HepG2 (cell line): Measurements from ENCODE around the gene REEP3. TPM values are rescaled to one million over a fixed set of nuclear protein-coding genes. Genes with fewer than 3 reads are reported as not detected.

Experiments
- IKZF5 ChIP-seq: IDR thresholded peaks from 2 replicates; pipeline ENCODE4 v1.6.1; 2018; ENCODE audit warnings: missing genetic modification reagents, mild to moderate bottlenecking, missing compliant biosample characterization
- LBX2 ChIP-seq: sonication (generic); formaldehyde crosslinking; IDR thresholded peaks from 2 replicates; pipeline ENCODE4 v1.5.0; 2020; ENCODE audit warnings: missing genetic modification reagents, mild to moderate bottlenecking, borderline replicate concordance
- NR2F1 ChIP-seq, 2 experiments: fragments of 450-650 bp in 1 of 2; formaldehyde crosslinking in 1 of 2; IDR thresholded peaks; 2 replicates each; pipeline versions ENCODE4 v1.5.0 to v1.6.1; 2016 to 2020; ENCODE audit warnings: mild to moderate bottlenecking in 1 of 2, missing compliant biosample characterization in 1 of 2, missing genetic modification reagents in 1 of 2, moderate library complexity in 1 of 2
- SRY ChIP-seq: sonication (generic); formaldehyde crosslinking; IDR thresholded peaks from 2 replicates; pipeline ENCODE4 v1.8.0; 2022; ENCODE audit warnings: mild to moderate bottlenecking, missing genetic modification reagents
- THYN1 ChIP-seq: sonication (generic); formaldehyde crosslinking; IDR thresholded peaks from 2 replicates; pipeline ENCODE4 v1.8.1; 2023; ENCODE audit warnings: low read depth, mild to moderate bottlenecking, moderate library complexity, missing genetic modification reagents, borderline replicate concordance
- ZNF180 ChIP-seq: sonication (generic); formaldehyde crosslinking; IDR thresholded peaks from 2 replicates; pipeline ENCODE4 v1.4.0; 2020; ENCODE audit warnings: low read depth, missing genetic modification reagents, borderline replicate concordance
- ZNF292 ChIP-seq: sonication (generic); formaldehyde crosslinking; IDR thresholded peaks from 2 replicates; pipeline ENCODE4 v1.8.1; 2022; ENCODE audit warnings: mild to moderate bottlenecking, low read depth, missing genetic modification reagents, borderline replicate concordance
- ZNF407 ChIP-seq: sonication (generic); formaldehyde crosslinking; IDR thresholded peaks from one replicate; pipeline ENCODE4 v1.5.1; 2020; ENCODE audit warnings: mild to moderate bottlenecking, missing genetic modification reagents; ENCODE audit errors: not compliant biosample characterization
- ZNF501 ChIP-seq: sonication (generic); formaldehyde crosslinking; IDR thresholded peaks from 2 replicates; pipeline ENCODE4 v1.5.1; 2020; ENCODE audit warnings: mild to moderate bottlenecking, moderate library complexity, missing genetic modification reagents
- ZNF543 ChIP-seq: sonication (generic); formaldehyde crosslinking; IDR thresholded peaks from 2 replicates; pipeline ENCODE4 v1.4.0; 2020; ENCODE audit warnings: mild to moderate bottlenecking, missing genetic modification reagents
- polyA plus RNA-seq, 8 experiments: library from polyadenylated mRNA; depleted of rRNA in 3 of 8; stranded (reverse) in 7 of 8; unstranded in 1 of 8; fragments of >200 nt; fragmentation: Illumina TruSeq in 4 of 8; extraction: Trizol in 4 of 8; gene quantifications; 2 replicates each; pipeline versions ENCODE4 v1.2.1 to v1.2.3, GENCODE V29; 2011 to 2016; ENCODE audit warnings: low read depth in 4 of 8, missing spikeins in 1 of 8, mixed read lengths in 1 of 8; ENCODE audit not compliant: insufficient read depth in 1 of 8
- total RNA-seq, 5 experiments: library from RNA; depleted of rRNA; stranded (reverse); fragments of >200 nt; fragmentation: Illumina TruSeq; extraction: Trizol; gene quantifications; 2 replicates each; pipeline ENCODE4 v1.2.3, GENCODE V29; 2016; ENCODE audit warnings: low read depth in 1 of 5

Gene REEP3
- total and polyA plus RNA-seq, 2 of the 13 experiments (the other 11 are each of a cell fraction or from before 2014, with no cell fraction given): 7.1 to 31.4 TPM

GRCh38 chr10:63520500-63521415, at the start of gene REEP3 (continued):
- peak; percentile 23 to 60; a peak in 2 of 4 replicates for TF ChIP-seq NR2F1 (CRISPR knock-in tag; IDR thresholded peaks at IDR 0.05)
- no peak for TF ChIP-seq ZNF180
- no peak; the same call in 1 of the 2 replicates for TF ChIP-seq SRY (CRISPR knock-in tag)
- TF ChIP-seq ZNF407 (CRISPR knock-in tag): peak; percentile 40
- TF ChIP-seq LBX2 (CRISPR knock-in tag): no peak
- TF ChIP-seq IKZF5 (CRISPR knock-in tag): peak; percentile 41; the same call in 1 of the 2 replicates
- no peak for TF ChIP-seq THYN1
- TF ChIP-seq ZNF292: no peak
- TF ChIP-seq ZNF501 (CRISPR knock-in tag): peak; percentile 76; the same call in 1 of the 2 replicates
- peak; percentile 81; the same call in 1 of the 2 replicates for TF ChIP-seq ZNF543 (CRISPR knock-in tag)
